GM12878 (cell line): ENCODE data around the gene SLC22A23. TPM values are rescaled to one million over a fixed set of nuclear protein-coding genes. Genes with fewer than 3 reads are reported as not detected.

Experiments
- ATAC-seq: fragments of 200-7000 bp; cut with Tn5 transposase; 3 replicates; pipeline ENCODE4 v1.9.1; 2020; ENCODE audit warnings: mild to moderate bottlenecking, moderate library complexity
- BruUV-seq: library from RNA; stranded (reverse); fragments of 400-500 nt; replicated peaks from 2 replicates; lab custom pipeline; 2021; lab: Mats Ljungman, UMichigan
- CTCF ChIA-PET: fragments of 300-600 bp; sonication (Branson Sonifier 250); formaldehyde crosslinking; extraction: SDS; loops from one replicate; lab custom pipeline; 2021; ENCODE audit warnings: inconsistent platforms; lab: Yijun Ruan, JAX
- POLR2A ChIA-PET: fragments of 350-600 bp; formaldehyde crosslinking; extraction: SDS; loops from one replicate; lab custom pipeline; 2021; ENCODE audit warnings: inconsistent platforms; lab: Charles Lee
- RAD21 ChIA-PET: fragments of 300-600 bp; sonication (Branson Sonifier 250); formaldehyde crosslinking; loops from one replicate; lab custom pipeline; 2023; ENCODE audit warnings: antibody characterized with exemption; ENCODE audit not compliant: unreplicated experiment; lab: Charles Lee
- SMC1A ChIA-PET: fragments of 300-600 bp; sonication (Branson Sonifier 250); formaldehyde crosslinking; loops from one replicate; lab custom pipeline; 2023; ENCODE audit not compliant: unreplicated experiment, uncharacterized antibody; lab: Charles Lee
- DNase-seq: peaks from one replicate; pipeline ENCODE4 v3.0.0-alpha.2; 2011; ENCODE audit warnings: low read depth, low spot score
- FAIRE-seq: peaks from 3 replicates; lab custom pipeline; 2011; peaks lifted over from hg19 to GRCh38; lab: Jason Lieb, UNC
- H2AFZ ChIP-seq: 2 replicates; pipeline ENCODE4 v1.6.0; 2011; ENCODE audit warnings: low read depth, low read length, control low read depth; ENCODE audit not compliant: control insufficient read depth
- H3K27ac ChIP-seq: 2 replicates; pipeline ENCODE4 v1.5.1; 2011; ENCODE audit warnings: control low read depth; ENCODE audit not compliant: control insufficient read depth, insufficient read depth
- H3K27me3 ChIP-seq, 2 experiments: replicated peaks in 1 of 2; 2 replicates each; pipeline versions ENCODE4 v1.6.0 to v1.6.1; 2011; ENCODE audit warnings: low read length in 1 of 2; ENCODE audit not compliant: control insufficient read depth in 2 of 2, insufficient read depth in 2 of 2
- H3K36me3 ChIP-seq, 2 experiments: 2 replicates each; pipeline ENCODE4 v1.5.1; 2011; ENCODE audit warnings: low read length in 1 of 2; ENCODE audit not compliant: control insufficient read depth in 2 of 2, insufficient read depth in 2 of 2
- H3K4me1 ChIP-seq: 2 replicates; pipeline ENCODE4 v1.6.1; 2011; ENCODE audit warnings: mild to moderate bottlenecking, low read length, moderate library complexity, mixed read lengths; ENCODE audit not compliant: control insufficient read depth, insufficient read depth
- H3K4me2 ChIP-seq: 2 replicates; pipeline ENCODE4 v1.6.0; 2011; ENCODE audit warnings: control low read depth; ENCODE audit not compliant: control insufficient read depth, insufficient read depth
- H3K4me3 ChIP-seq: fragments of 200-600 bp; sonication (generic); 2 replicates; pipeline ENCODE4 v1.5.1; 2016
- H3K79me2 ChIP-seq: 2 replicates; pipeline ENCODE4 v1.6.0; 2011; ENCODE audit warnings: low read length; ENCODE audit not compliant: control insufficient read depth, insufficient read depth
- H3K9ac ChIP-seq: 2 replicates; pipeline ENCODE4 v1.8.0; 2011; ENCODE audit warnings: low read length, control low read depth, mixed read lengths; ENCODE audit not compliant: control insufficient read depth, insufficient read depth
- H3K9me3 ChIP-seq: replicated peaks from 3 replicates; pipeline ENCODE4 v1.5.1; 2011; ENCODE audit warnings: mild to moderate bottlenecking, low read length; ENCODE audit not compliant: control insufficient read depth, insufficient read depth
- H4K20me1 ChIP-seq: 2 replicates; pipeline ENCODE4 v1.6.0; 2011; ENCODE audit not compliant: control insufficient read depth, insufficient read depth
- CEBPZ ChIP-seq: fragments of 150-350 bp; IDR thresholded peaks from 2 replicates; pipeline ENCODE4 v1.6.1; 2016; ENCODE audit warnings: low read depth, low read length
- CHD2 ChIP-seq: IDR thresholded peaks from 2 replicates; pipeline ENCODE4 v1.6.1; 2011; ENCODE audit warnings: low read depth, low read length, improper control_type of control experiment, borderline replicate concordance
- IKZF2 ChIP-seq, 2 experiments: fragments of 450-650 bp; IDR thresholded peaks; 2 replicates each; pipeline ENCODE4 v1.6.1; 2017; ENCODE audit warnings: mild to moderate bottlenecking in 2 of 2, moderate library complexity in 2 of 2
- IRF3 ChIP-seq: fragments of 450-650 bp; IDR thresholded peaks from 2 replicates; pipeline ENCODE4 v1.6.1; 2014; ENCODE audit warnings: mild to moderate bottlenecking
- JUNB ChIP-seq: IDR thresholded peaks from 2 replicates; pipeline ENCODE4 v1.6.1; 2016; ENCODE audit warnings: antibody characterized with exemption, mild to moderate bottlenecking
- NR2C1 ChIP-seq: fragments of 450-650 bp; IDR thresholded peaks from 2 replicates; pipeline ENCODE4 v1.6.1; 2017; ENCODE audit warnings: antibody characterized with exemption, mild to moderate bottlenecking, moderate library complexity
- NR2F1 ChIP-seq: fragments of 450-650 bp; conservative IDR thresholded peaks from 2 replicates; pipeline ENCODE4 v1.6.1; 2017; ENCODE audit warnings: mild to moderate bottlenecking
- RUNX3 ChIP-seq: IDR thresholded peaks from 2 replicates; pipeline ENCODE4 v1.6.1; 2012; ENCODE audit warnings: low read length, inconsistent platforms
- SPI1 ChIP-seq: IDR thresholded peaks from 2 replicates; pipeline ENCODE4 v1.6.1; 2011; ENCODE audit warnings: low read depth, mild to moderate bottlenecking, low read length, moderate library complexity, borderline replicate concordance; ENCODE audit not compliant: insufficient read depth
- SUZ12 ChIP-seq: fragments of 200-600 bp; sonication (generic); IDR thresholded peaks from one replicate; pipeline ENCODE4 v1.6.1; 2018; ENCODE audit warnings: antibody characterized with exemption, mild to moderate bottlenecking; ENCODE audit not compliant: unreplicated experiment
- ZNF217 ChIP-seq: fragments of 450-650 bp; IDR thresholded peaks from 2 replicates; pipeline ENCODE4 v1.6.1; 2017; ENCODE audit warnings: antibody characterized with exemption, mild to moderate bottlenecking
- ZSCAN29 ChIP-seq: fragments of 450-650 bp; IDR thresholded peaks from 2 replicates; pipeline ENCODE4 v1.6.1; 2017; ENCODE audit warnings: mild to moderate bottlenecking, moderate library complexity
- ZZZ3 ChIP-seq: IDR thresholded peaks from 2 replicates; pipeline ENCODE4 v1.6.1; 2011; ENCODE audit warnings: low read depth; ENCODE audit not compliant: control insufficient read depth, insufficient read length
- WGBS: methylation state at CpG from one replicate; pipeline ENCODE4 v1.1.6; 2016; ENCODE audit warnings: low lambda C conversion rate; ENCODE audit not compliant: insufficient replicate concordance, insufficient coverage; ENCODE audit errors: missing lambda C conversion rate; 5-methylcytosine and 5-hydroxymethylcytosine counted together
- in situ Hi-C: fragments of 300-500 bp; cut with MboI; formaldehyde crosslinking; loops from 9 replicates; pipeline ENCODE4 v1.14.3; 2018; ENCODE audit warnings: mixed read lengths
- intact Hi-C: fragments of 100-400 bp; cut with micrococcal nuclease; formaldehyde crosslinking; loops from one replicate; pipeline ENCODE4 v1.14.2; 2022; ENCODE audit not compliant: unreplicated experiment
- polyA plus RNA-seq, 11 experiments: library from polyadenylated mRNA; depleted of rRNA in 4 of 11; unstranded in 6 of 11; stranded (reverse) in 5 of 11; fragments of >200 nt; fragmentation: Nextera tagmentation in 4 of 11; fragmentation: Illumina TruSeq in 1 of 11; extraction: Ambion mirVana in 4 of 11; extraction: Trizol in 1 of 11; gene quantifications; 1 replicate in 1 of 11; 2 replicates in 10 of 11; pipeline versions ENCODE4 v1.2.1 to v1.2.3, GENCODE V29; 2011 to 2016; ENCODE audit warnings: inconsistent platforms in 2 of 11, missing spikeins in 2 of 11, low read depth in 1 of 11
- total RNA-seq, 4 experiments: library from RNA; depleted of rRNA in 3 of 4; stranded (reverse); fragments of >200 nt in 3 of 4; fragmentation: Illumina TruSeq in 1 of 4; extraction: Trizol in 1 of 4; gene quantifications; 2 replicates each; pipeline versions ENCODE4 v1.2.1 to v1.2.3, GENCODE V29; 2013 to 2021

Gene SLC22A23
- total and polyA plus RNA-seq, 10 of the 15 experiments (the other 5 are each of a cell fraction or from before 2014, with no cell fraction given), result 0.20 to 2.4 (median 0.74) TPM

- in situ Hi-C loops, result no loop called here
- SMC1A ChIA-PET, result interaction anchor here (0.7 to 12.4 kb wide), 5 partner anchors 9 to 89 kb away, joined by 3 to 103 read pairs (median 3); no protein-coding TSS in a partner anchor
- TF ChIP-seq IRF3, result no peak
- no peak for TF ChIP-seq SUZ12
- no peak for TF ChIP-seq NR2C1
- no peak for TF ChIP-seq CHD2
- no peak for TF ChIP-seq ZSCAN29
- Histone ChIP-seq H3K4me1 (peaks cover 6% of the 10 kb centered on the region; the same call in 1 of the 2 replicates), H3K9me3 (no peaks in the 10 kb centered on the region), H3K4me2 (no peak overlapping the region), H3K27me3 (no peaks in the 10 kb centered on the region), H3K36me3 (no peaks in the 10 kb centered on the region), H4K20me1 (no peaks in the 10 kb centered on the region), H3K9ac (no peak overlapping the region), H3K79me2 (no peaks in the 10 kb centered on the region), H2AFZ (no peak overlapping the region), H3K4me3 (no peak overlapping the region), H3K27ac (no peak overlapping the region)
- POLR2A ChIA-PET, result interaction anchor here (0.8 kb wide), 1 partner anchor 11 kb away, joined by 8 read pairs; no protein-coding TSS in a partner anchor
- DNase-seq (no peak), FAIRE-seq (no peak), ATAC-seq (no peak)
- RAD21 ChIA-PET, result interaction anchor here (0.6 to 1.4 kb wide), 3 partner anchors 11 to 242 kb away, joined by 3 to 7 read pairs (median 4); no protein-coding TSS in a partner anchor
- CTCF ChIA-PET, result no interaction called here
- BruUV-seq, result no TSS peak
- WGBS, result 2% methylated on average over 4 of the region's 4 CpGs
- intact Hi-C loops, result no loop called here
Measured at GRCh38 chr6:3368685-3369084, 88.2 kb downstream of the SLC22A23 start.

GRCh38 chr6:3367630-3368029 is 89.2 kb downstream of the SLC22A23 start:
- no peaks in the 10 kb centered on the region for H3K9me3 ChIP-seq
- no TSS peak for BruUV-seq
- H3K4me1 ChIP-seq, result peaks cover 6% of the 10 kb centered on the region; the same call in 1 of the 2 replicates
- no peak overlapping the region for H2AFZ ChIP-seq
- H3K27ac ChIP-seq, result no peak overlapping the region
- no peaks in the 10 kb centered on the region for H3K36me3 ChIP-seq
- no peak for DNase-seq
- WGBS, result 25% methylated on average over 5 of the region's 5 CpGs
- ChIA-PET RAD21 (interaction anchor here (1.3 to 1.4 kb wide), 2 partner anchors 9 to 10 kb away, joined by 3 to 4 read pairs; no protein-coding TSS in a partner anchor), SMC1A (interaction anchor here (1.7 to 12.4 kb wide), 3 partner anchors 11 to 55 kb away, joined by 4 to 103 read pairs (median 9); no protein-coding TSS in a partner anchor), CTCF (interaction anchor here (1.0 to 2.1 kb wide), 2 partner anchors 11 to 46 kb away, joined by 3 to 8 read pairs; no protein-coding TSS in a partner anchor), POLR2A (interaction anchor here (1.0 to 1.7 kb wide), 2 partner anchors 9 to 11 kb away, joined by 6 to 13 read pairs; no protein-coding TSS in a partner anchor)
- no peak overlapping the region for H3K4me3 ChIP-seq
- peak; percentile 73 for ATAC-seq
- H3K79me2 ChIP-seq, result no peaks in the 10 kb centered on the region
- H3K4me2 ChIP-seq, result 0 out of 2 replicates have a peak overlapping the region, but pooled peaks have one; percentile 5
- H3K9ac ChIP-seq, result no peak overlapping the region
- no peaks in the 10 kb centered on the region for H4K20me1 ChIP-seq
- no peaks in the 10 kb centered on the region for H3K27me3 ChIP-seq
- no peak for FAIRE-seq
- in situ Hi-C loops, result no loop called here
- intact Hi-C loops, result no loop called here
- TF ChIP-seq CEBPZ, result no peak
- no peak for TF ChIP-seq ZZZ3
- peak; percentile 55 for TF ChIP-seq JUNB
- peak; percentile 48 for TF ChIP-seq RUNX3
- TF ChIP-seq NR2F1, result peak; percentile 86
- TF ChIP-seq IKZF2 (IDR thresholded peaks at IDR 0.05), result peak; percentile 31 to 57; a peak in 2 of 4 replicates
- TF ChIP-seq ZNF217, result no peak
- peak; percentile 81 for TF ChIP-seq SPI1
